Stimulated activated CD4-positive, alpha-beta T cell treated with anti-CD3 and anti-CD28 coated beads, Interleukin-1b, Interleukin-23, amount 100 ng/mL, for 4 hours (primary cell): ENCODE measurements around the gene ACSBG1.
"Not testable (repeated sequence)": the region's sequence is repeated elsewhere in the genome, so short reads cannot be mapped to it uniquely, and the experiment has no call there.

Experiments used
- DNase-seq, 2 donors: peaks; one replicate each; pipeline ENCODE4 v3.0.0-alpha.2; 2020; ENCODE audit warnings: low read depth in 2 of 2

The ACSBG1 gene

GRCh38 chr15:78167227-78167888 is 67.0 kb downstream of the ACSBG1 start:
- no peak for DNase-seq

GRCh38 chr15:78164010-78164409 is 70.4 kb downstream of the ACSBG1 start:
- no peak for DNase-seq

GRCh38 chr15:78162038-78162437 is 72.3 kb downstream of the ACSBG1 start:
- DNase-seq = peak in 1 of 2 donors; percentile 16

GRCh38 chr15:78159395-78159794 is 75.0 kb downstream of the ACSBG1 start:
- no peak for DNase-seq

- DNase-seq = no peak
These were observed 77.2 kb downstream of the ACSBG1 start for GRCh38 chr15:78157203-78157602.

- no peak for DNase-seq
These were observed 77.7 kb downstream of the ACSBG1 start for GRCh38 chr15:78156653-78157052.

- no peak for DNase-seq
These were observed 78.9 kb downstream of the ACSBG1 start for GRCh38 chr15:78155355-78155939.

DNA sequence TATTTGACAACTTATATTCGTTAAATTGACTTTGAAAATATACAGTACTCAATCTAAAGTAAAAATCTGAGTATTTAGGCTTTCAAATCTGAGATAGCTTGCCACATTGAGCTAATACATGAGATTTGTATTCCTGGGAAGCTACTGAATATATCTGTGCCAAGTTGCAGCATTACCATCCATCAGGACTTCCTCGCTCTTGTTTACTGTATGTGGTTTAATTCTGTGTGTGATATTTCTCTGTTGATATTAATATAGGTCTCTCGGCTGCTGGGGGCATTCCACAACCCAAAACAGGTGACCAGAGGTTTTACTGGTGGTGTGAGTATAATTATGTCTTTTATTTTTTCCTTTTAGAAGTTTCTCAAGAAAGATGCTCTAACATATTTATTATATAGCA is 79.4 kb downstream of the ACSBG1 start:
- no peak for DNase-seq

DNA sequence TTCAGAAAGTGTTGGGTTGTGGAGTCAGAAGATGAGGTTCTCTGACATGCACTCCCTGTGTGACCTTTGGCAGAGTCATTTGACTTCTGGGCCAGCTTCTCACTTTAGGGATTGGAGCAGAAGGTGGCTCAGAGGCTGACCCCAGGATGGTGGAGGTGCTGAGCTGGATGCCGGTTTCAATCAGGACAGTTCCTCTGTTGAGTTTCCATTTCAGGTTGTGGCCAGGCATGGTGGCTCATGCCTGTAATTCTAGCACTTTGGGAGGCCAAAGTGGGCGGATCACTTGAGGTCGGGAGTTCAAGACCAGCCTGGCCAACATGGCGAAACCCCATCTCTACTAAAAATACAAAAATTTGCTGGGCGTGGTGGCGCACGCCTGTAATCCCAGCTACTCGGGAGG is 83.3 kb downstream of the ACSBG1 start:
- DNase-seq = not testable (repeated sequence)

DNA sequence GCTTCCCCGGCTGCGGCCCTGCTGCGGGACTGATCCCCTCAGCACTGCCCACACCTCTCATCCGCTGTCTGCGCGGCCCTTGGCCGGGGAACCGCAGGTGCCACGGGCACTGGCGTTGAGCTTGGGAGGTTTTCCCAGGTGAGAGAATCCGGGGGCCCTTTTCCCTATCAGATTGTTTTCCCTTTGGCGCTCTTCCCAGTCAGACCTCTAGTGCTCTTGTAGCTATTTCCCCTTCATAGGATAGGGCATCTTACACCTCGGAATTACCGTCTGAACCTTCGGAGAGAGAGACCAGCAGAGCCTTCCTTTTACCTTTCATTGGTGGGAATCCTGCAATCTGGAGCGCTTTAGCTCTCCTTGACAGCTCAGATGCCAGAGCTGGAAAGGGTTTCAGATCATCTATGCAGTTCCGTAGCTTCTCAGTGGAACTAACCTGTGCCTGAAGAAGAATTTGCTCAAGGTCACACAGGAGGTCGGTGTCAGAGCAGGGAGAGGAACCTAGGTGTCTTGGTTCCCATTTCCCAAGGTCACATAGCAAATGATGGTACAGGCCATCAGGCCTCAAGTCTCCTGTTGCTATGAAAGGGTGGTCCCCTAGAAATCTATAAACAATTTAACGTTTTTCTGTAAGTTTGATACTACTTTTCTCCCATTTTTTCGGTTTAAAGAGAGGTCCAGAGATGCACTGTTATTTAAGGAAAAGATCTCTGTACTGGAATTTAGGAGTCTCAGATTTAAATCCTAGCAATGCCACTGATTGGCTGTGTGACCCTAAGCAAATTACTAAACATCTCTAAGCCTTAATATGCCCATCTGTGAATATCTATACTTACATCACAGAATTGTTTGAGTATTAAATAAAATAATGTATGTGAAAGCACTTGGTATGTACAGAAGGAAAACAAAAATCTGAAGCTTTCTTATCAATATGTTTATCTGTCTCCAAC is 84.3 kb downstream of the ACSBG1 start:
- DNase-seq = no peak

- peak; percentile 100 for DNase-seq
These were observed 85.1 kb downstream of the ACSBG1 start, which contains the start of gene IDH3A for GRCh38 chr15:78149068-78149804. TSS of gene IDH3A (plus strand) at chr15:78149362. CDS start at chr15:78149404, 42 bp downstream.

DNA sequence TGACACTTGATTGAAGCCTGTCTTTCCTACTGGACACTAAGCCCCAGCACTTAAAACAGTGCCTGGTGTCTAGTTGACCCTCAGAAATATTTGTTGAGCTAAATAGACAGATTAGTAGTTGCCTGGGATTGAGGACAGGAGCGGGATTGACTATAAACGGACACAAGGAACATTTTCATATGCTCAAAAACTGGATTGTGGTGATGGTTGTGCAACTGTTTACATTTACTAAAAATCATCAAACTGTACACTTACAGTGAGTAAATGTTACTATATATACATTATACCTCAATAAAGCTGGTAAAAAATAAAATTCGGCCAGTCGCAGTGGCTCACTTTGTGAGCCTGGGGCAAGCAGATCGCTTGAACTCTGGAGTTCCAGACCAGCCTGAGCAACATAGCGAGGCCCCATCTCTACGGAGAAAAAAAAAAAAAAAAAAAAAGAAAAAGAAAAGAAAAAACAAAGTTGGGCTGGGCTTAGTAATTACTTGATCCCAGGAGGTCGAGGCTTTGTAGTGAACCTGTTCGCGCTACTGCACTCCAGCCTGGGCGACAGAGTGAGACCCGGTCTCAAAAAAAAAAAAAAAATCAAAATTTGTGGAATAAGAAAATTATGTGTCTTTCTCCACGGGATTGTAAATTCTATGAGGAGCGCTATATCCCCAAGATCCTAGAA is 85.8 kb downstream of the ACSBG1 start:
- no peak for DNase-seq

DNA sequence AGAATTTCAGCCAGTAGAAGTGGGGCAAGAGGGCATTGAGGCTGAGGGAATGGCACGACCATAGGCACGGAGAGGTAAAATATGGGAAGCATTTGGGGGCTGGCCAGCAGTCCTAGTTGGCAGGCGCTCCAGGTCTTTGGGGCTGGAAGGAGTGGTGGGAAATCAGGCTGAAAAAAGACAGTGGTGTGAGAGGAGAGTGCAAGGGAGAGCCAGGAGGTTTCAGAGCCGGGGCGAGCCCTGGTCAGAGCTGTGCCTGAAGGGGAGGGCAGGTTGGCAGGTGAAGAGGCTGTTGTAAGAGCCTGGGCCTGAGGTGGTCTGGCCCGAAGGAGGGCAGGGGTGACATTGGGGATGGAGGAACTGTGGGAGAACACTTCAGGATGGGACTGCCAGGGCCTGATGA is 86.8 kb downstream of the ACSBG1 start:
- no peak for DNase-seq

DNA sequence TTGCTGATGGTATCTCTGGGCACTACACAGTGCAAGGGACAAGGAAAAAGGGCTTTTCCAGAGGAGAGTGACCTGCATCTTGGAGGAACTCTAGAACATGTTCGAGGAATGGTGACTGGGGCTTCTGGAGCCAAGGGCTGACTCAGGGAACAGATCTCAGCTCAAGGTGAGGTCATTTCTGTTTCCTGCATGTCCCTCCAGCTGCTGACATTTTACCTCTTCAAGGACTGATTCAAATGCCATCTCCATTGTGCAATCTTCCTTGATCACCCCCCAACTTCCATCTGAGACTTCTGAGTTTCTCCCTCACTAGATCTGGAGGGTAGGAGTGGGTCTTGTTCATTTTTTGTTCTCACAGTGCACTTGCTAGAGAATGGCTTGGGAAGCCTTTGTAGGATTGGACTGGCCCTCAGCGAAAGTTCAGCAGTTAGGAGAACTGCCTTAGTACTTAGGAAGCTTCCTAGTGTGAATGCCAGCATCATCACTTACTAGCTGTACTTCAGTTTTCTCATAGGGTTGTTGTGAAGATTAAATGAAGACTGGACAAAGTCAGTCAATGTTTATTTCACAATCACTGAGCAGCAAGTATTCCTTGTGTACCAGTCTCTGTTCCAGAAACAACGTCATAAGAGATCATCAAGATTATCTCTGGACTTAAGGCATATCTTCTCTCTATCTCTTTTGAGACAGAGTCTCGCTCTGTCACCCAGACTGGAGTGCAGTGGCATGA is 87.8 kb downstream of the ACSBG1 start:
- DNase-seq = no peak

- no peak for DNase-seq
These were observed 92.0 kb downstream of the ACSBG1 start for GRCh38 chr15:78142332-78142731.

GRCh38 chr15:78140292-78140691 is 94.1 kb downstream of the ACSBG1 start:
- no peak for DNase-seq

DNA sequence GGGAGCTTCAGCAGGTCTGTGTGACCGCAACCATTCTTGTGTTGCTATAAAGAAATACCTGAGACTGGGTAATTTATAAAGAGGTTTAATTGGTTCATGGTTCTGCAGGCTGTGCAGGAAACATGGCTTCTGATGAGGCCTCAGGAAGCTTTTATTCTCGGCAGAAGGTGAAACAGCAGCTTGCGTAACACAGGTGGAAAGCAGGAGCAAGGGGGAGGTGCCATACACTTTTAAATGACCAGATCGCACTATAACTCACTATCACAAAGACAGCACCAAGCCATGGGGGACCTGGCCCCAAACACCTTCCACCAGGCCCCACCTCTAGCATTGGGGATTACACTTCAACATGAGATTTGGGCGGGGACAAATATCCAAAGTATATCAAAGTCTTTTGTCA is 94.8 kb downstream of the ACSBG1 start:
- DNase-seq = no peak

GRCh38 chr15:78133801-78134200 is 100.6 kb downstream of the ACSBG1 start:
- no peak for DNase-seq

- peak; percentile 68 to 76 for DNase-seq
These were observed 102.9 kb downstream of the ACSBG1 start, which contains the start of gene CIB2 for GRCh38 chr15:78131295-78132061. TSS of gene CIB2 (minus strand) at chr15:78131445. CDS start at chr15:78131215, 230 bp downstream.
